ENCODE measurements around the gene DOCK9. TPM values are rescaled to one million over a fixed set of nuclear protein-coding genes. Genes with fewer than 3 reads are reported as not detected.
"Not testable (repeated sequence)": the region's sequence is repeated elsewhere in the genome, so short reads cannot be mapped to it uniquely, and the experiment has no call there.

The DOCK9 gene
- total RNA-seq, 1 experiment from 2014 or later = 31.7 TPM

- H3K4me2 ChIP-seq (ENCODE audit: low read length) = no peak overlapping the region
- ChIA-PET CTCF (no interaction called here), POLR2A (ENCODE audit: unreplicated experiment) (no interaction called here)
Observed at GRCh38 chr13:98816406-98816805, 161.5 kb downstream of the DOCK9 start.

GRCh38 chr13:98813993-98814392 is 163.9 kb downstream of the DOCK9 start:
- no TSS peak for BruUV-seq (replicated peaks)

More at GRCh38 chr13:98816406-98816805, 161.5 kb downstream of the DOCK9 start:
- no peaks in the 10 kb centered on the region for H3K9me2 ChIP-seq (replicated peaks; ENCODE audit: low read length)
- no peaks in the 10 kb centered on the region for H3F3A ChIP-seq (ENCODE audit: low read length, unreplicated experiment)
- BruUV-seq (replicated peaks) = no TSS peak
- H3K27ac ChIP-seq (ENCODE audit: low read length) = no peak overlapping the region
- no peak overlapping the region for H3K4me3 ChIP-seq (ENCODE audit: low read length)
- no peaks in the 10 kb centered on the region for H3K36me3 ChIP-seq (ENCODE audit: low read depth, low read length)
- intact Hi-C loops (cut with micrococcal nuclease) = no loop called here
- no peaks in the 10 kb centered on the region for H3K27me3 ChIP-seq (ENCODE audit: low read length)
- no peak overlapping the region for H3K9ac ChIP-seq (ENCODE audit: low read length)
- H3K4me1 ChIP-seq (ENCODE audit: insufficient read depth, low read length) = peaks cover 5% of the 10 kb centered on the region; the same call in 1 of the 2 replicates
- no peaks in the 10 kb centered on the region for H3K79me2 ChIP-seq (ENCODE audit: low read length)
- no peaks in the 10 kb centered on the region for H3K9me3 ChIP-seq (ENCODE audit: low read length)
- TF ChIP-seq CTCF (conservative IDR thresholded peaks at IDR 0.05; ENCODE audit: low read depth, low read length) = no peak
- no peak for TF ChIP-seq EZH2 (IDR thresholded peaks at IDR 0.05; ENCODE audit: low read length, unreplicated experiment)
- no peak for TF ChIP-seq EZH2phosphoT487 (IDR thresholded peaks at IDR 0.05; ENCODE audit: borderline replicate concordance, low read length)
- H4K20me1 ChIP-seq (ENCODE audit: low read length) = no peaks in the 10 kb centered on the region
- ATAC-seq (no peak), DNase-seq (no peak)
- H2AFZ ChIP-seq (ENCODE audit: low read length) = no peak overlapping the region

GRCh38 chr13:98812186-98812790 is 165.6 kb downstream of the DOCK9 start:
- H3K4me1 ChIP-seq (ENCODE audit: insufficient read depth, low read length); H3K27me3 ChIP-seq (ENCODE audit: low read length); H3K9ac ChIP-seq (ENCODE audit: low read length); H3K9me2 ChIP-seq (replicated peaks; ENCODE audit: low read length); H3K4me2 ChIP-seq (ENCODE audit: low read length); DNase-seq; H3K27ac ChIP-seq (ENCODE audit: low read length); H3F3A ChIP-seq (ENCODE audit: low read length, unreplicated experiment); intact Hi-C loops (cut with micrococcal nuclease); H3K4me3 ChIP-seq (ENCODE audit: low read length); H3K36me3 ChIP-seq (ENCODE audit: low read depth, low read length); H4K20me1 ChIP-seq (ENCODE audit: low read length); H3K9me3 ChIP-seq (ENCODE audit: low read length); CTCF ChIA-PET; H2AFZ ChIP-seq (ENCODE audit: low read length); POLR2A ChIA-PET (ENCODE audit: unreplicated experiment); H3K79me2 ChIP-seq (ENCODE audit: low read length): not testable (repeated sequence)
- TSS peak; percentile 93 for BruUV-seq (replicated peaks)
- peak; percentile 97 for ATAC-seq

More at GRCh38 chr13:98813993-98814392, 163.9 kb downstream of the DOCK9 start:
- peak; percentile 33 for ATAC-seq
- Histone ChIP-seq H3K27me3 (ENCODE audit: low read length) (no peaks in the 10 kb centered on the region), H2AFZ (ENCODE audit: low read length) (no peak overlapping the region), H3K9ac (ENCODE audit: low read length) (no peak overlapping the region), H3K9me3 (ENCODE audit: low read length) (no peaks in the 10 kb centered on the region), H3K4me2 (ENCODE audit: low read length) (no peak overlapping the region), H3F3A (ENCODE audit: low read length, unreplicated experiment) (no peaks in the 10 kb centered on the region), H3K36me3 (ENCODE audit: low read depth, low read length) (no peaks in the 10 kb centered on the region), H3K4me1 (ENCODE audit: insufficient read depth, low read length) (peaks cover 5% of the 10 kb centered on the region; the same call in 1 of the 2 replicates), H3K4me3 (ENCODE audit: low read length) (no peak overlapping the region), H3K27ac (ENCODE audit: low read length) (no peak overlapping the region), H4K20me1 (ENCODE audit: low read length) (no peaks in the 10 kb centered on the region), H3K9me2 (replicated peaks; ENCODE audit: low read length) (no peaks in the 10 kb centered on the region), H3K79me2 (ENCODE audit: low read length) (no peaks in the 10 kb centered on the region)
- ChIA-PET POLR2A (ENCODE audit: unreplicated experiment) (no interaction called here), CTCF (no interaction called here)
- intact Hi-C loops (cut with micrococcal nuclease) = no loop called here
- TF ChIP-seq EZH2phosphoT487 (IDR thresholded peaks at IDR 0.05; ENCODE audit: borderline replicate concordance, low read length) = no peak
- TF ChIP-seq EZH2 (IDR thresholded peaks at IDR 0.05; ENCODE audit: low read length, unreplicated experiment) = no peak
- TF ChIP-seq CTCF (conservative IDR thresholded peaks at IDR 0.05; ENCODE audit: low read depth, low read length) = no peak
- DNase-seq = peak; percentile 31
